HG03521 (cell line): ENCODE measurements around the gene SS18L1.

ENCODE experiments used
- ATAC-seq: cut with Tn5 transposase; IDR thresholded peaks from one replicate; pipeline ENCODE4 v1.9.1; 2021; ENCODE audit warnings: mild to moderate bottlenecking, moderate library complexity; ENCODE audit not compliant: unreplicated experiment

Gene SS18L1

DNA sequence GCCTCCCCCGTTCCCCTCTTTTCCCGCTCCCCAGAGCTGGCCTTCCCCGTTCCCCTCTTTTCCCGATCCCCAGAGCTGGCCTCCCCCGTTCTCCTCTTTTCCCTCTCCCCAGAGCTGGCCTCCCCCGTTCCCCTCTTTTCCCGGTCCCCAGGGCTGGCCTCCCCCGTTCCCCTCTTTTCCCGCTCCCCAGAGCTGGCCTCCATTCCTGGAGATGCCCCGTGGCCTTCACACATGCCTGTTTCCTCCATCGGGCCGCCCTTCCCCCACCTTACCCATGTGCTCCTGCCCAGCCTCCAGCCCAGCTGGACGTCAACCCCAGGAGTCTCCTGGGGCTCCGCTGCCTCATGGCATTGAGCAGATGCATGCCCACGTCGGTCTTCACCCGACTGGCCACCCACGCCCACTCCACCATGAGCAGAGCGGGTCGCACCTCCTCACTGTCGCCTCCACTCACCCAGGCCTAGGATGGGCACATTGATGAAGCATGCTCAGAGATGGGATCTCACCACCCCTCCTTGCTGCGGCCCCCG lies 8.3 kb downstream of the SS18L1 start:
- no peak for ATAC-seq

DNA sequence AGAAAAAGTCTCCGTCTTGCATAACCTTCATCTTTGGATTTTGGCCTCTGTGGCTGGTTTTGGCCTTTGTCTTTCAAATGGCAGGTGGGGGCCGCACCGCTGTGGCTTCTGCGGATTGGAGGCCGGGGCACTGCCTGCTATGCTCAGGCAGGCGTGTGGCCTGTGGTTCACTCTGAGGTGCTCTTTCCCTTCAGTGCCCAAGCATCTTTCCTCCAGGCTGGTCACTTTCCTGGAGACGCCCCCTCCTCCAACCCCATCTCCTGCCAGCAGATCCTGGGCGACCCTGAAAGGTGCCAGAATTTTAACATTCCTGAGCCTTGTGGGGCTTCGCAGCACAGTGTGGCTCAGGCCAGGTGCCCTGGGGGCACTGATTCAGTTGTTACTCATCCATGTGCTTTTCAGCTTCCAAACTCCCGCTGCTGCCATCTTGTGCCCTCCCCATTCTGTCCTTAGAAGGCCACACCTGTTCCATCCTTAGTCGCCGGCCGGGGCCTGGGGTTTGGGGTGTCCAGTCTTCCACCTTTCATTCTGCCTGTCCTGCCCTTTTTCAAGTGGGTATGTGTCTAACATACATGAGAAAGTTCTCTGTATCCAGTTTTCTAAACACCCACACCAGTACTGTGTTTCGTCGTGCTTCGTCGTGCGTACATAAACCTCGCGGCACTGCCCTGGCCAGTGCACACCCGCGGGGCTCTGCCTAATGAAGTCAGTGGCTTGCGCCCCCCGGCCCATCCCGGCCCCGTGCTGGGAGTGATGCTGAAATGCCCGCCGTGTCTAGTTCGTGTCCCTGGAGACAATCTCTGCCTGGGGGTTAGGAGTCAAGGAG lies 12.1 kb downstream of the SS18L1 start:
- no peak for ATAC-seq

DNA sequence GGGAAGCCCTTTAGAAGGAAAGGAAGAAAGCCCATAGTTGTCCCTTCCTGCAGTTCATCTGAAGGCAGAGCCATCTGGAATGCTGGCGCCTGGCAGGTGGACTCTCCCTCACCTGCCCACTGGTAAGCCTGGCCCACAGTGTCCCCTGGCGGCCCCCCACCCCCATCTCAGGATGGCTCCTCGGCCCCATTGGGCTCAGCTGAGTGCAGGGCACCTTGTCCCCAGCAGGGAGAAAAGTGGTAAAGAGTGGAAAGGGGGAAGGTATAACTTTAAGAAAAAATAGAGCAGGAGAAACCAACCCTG lies 12.6 kb downstream of the SS18L1 start:
- ATAC-seq, result no peak

DNA sequence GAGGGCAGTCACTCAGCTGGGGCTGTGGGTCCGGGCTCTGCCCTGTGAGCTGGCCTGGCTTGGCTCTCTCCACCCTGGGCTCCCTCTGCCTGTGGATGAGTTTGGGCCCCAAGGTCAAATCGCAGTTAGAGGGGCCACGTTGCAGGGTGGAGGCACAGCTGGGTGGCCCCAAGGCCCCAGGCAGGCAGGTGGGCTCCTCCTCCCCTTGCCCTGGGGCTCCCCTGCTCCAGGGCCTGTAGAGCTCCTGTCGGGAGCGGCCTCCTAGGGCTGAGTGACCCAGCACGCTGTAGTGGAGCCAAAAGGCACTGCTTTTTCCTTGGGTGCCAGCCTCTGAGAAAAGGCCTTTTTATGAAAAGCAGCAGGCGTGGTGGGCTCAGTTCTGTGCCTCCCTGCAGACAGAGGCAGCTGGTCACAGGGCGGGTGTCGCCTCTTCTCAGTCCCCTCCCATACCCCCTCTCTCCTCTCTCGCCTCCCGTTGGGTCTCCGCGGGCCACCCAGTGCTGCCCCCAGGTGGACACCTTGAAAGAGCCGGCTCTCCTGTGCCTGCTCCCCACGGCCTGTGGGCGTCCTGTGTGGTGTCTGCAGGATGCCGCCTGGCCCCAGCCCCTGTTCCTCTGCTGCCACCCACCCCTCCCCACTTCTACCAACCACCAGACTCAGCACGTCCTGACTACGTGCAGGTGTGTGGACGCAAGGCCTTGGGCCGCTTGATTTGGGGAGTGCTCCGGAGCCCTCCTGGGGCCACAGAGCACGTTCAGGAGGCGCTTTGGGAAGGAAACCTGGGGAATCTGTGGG lies 13.2 kb downstream of the SS18L1 start:
- ATAC-seq, result no peak

DNA sequence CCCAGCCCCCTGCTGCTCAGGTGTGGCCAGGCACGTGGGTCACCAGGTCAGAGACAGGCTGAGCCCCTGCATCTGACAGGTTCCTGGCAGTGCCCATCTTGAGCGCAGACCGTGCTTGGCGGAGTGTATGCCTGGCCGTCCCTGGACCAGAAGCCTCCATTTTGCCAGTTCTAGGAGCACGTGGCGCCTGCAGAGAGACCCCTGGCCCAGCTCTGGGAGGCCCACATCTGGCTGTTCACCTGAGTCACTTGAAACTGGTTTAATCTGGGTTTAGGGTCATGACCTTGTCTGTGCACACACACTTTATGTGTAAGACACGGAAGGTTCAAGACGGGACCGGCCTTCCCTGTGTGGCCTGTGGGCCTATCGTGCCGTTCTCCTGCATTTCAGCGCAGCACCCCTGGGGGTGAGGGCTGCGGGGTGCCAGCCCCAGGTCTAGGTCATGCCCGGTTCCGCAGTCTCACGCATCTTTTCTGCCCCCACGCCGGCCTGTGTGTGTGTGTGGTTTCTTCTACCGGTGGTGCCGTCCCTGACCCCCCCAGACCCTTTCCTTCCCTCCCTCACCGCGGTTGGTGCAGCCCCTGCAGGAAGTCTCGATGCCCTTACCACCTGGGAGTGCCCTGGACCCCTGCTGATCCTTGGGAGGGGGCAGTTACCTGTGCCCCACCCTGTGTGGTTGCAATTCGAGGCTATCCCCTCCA lies 14.0 kb downstream of the SS18L1 start:
- ATAC-seq, result no peak

- no peak for ATAC-seq
Measured at GRCh38 chr20:62158088-62158400, 14.5 kb downstream of the SS18L1 start.

- no peak for ATAC-seq
Measured at GRCh38 chr20:62158541-62158940, 15.0 kb downstream of the SS18L1 start.

- ATAC-seq, result no peak
Measured at GRCh38 chr20:62159052-62159451, 15.5 kb downstream of the SS18L1 start.

- ATAC-seq, result no peak
Measured at GRCh38 chr20:62159839-62160238, 16.3 kb downstream of the SS18L1 start.

- no peak for ATAC-seq
Measured at GRCh38 chr20:62160253-62160652, 16.7 kb downstream of the SS18L1 start.

GRCh38 chr20:62160876-62161275 lies 17.3 kb downstream of the SS18L1 start:
- no peak for ATAC-seq

DNA sequence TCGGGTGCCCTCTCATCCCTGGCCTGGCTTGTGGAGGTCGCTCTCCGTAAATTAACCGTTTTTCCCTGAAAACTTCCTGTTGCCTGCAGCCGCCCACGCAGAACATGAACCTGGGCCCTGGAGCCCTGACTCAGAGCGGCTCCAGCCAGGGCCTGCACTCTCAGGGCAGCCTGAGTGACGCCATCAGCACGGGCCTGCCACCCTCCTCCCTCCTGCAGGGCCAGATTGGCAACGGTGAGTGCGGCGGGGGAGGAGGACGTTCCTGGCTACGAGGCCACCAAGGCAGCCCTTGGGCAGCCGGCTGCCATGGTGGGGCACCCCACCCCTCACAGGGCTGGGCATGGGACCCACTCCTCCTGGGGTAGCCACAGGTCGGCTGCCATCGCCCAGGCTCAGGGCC lies 17.8 kb downstream of the SS18L1 start:
- ATAC-seq, result no peak

- ATAC-seq, result no peak
Measured at GRCh38 chr20:62162765-62163484, 19.4 kb downstream of the SS18L1 start.

DNA sequence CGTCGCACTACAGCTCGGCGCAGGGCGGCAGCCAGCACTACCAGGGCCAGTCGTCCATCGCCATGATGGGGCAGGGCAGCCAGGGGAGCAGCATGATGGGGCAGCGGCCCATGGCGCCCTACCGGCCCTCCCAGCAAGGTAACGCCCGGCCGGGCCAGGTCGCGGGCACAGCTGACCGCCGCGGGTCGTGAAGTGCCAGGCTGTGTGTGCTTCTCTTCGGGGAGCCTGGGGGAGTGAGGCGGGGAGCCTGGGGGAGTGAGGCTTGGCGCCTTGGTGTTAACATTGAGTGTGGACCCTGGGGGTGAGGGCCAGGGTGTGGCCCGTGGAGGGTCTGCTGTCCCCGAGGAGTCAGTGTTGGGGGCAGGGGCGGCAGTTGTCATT lies 19.9 kb downstream of the SS18L1 start:
- no peak for ATAC-seq

DNA sequence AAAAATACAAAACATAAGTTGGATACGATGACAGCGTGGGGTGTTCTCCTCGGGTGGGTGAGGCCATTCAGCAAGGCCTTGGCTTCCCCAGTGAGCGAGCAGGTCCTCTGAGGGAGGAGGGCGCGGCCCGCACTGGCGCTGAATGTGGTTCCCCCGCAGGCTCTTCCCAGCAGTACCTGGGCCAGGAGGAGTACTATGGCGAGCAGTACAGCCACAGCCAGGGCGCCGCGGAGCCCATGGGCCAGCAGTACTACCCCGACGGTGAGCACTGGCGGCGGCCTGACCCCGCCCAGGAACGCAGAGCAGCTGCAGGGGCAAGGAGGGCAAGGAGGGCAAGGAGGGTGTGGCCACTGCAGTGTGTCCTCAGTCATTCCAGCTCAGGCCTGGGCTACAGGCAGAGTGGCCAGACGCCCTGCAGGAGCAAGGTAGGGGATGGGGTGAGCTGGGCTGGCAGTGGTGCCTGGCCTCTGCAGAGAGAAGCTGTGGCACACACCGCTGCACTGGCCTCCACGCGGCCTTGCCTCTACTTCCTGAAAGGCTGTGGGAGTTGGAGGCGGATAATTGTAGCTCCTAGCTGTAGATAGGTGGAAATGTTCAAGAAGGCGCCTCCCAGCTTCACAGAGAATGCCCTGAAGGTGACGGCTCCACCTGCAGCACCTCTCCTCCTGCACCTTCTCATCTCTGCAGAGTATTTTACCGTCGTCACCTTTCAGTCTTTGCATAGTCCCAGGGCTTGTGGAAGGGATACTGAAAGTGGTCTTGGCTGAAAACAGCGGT lies 20.6 kb downstream of the SS18L1 start:
- no peak for ATAC-seq

GRCh38 chr20:62164879-62165761 lies 21.6 kb downstream of the SS18L1 start:
- ATAC-seq, result no peak

DNA sequence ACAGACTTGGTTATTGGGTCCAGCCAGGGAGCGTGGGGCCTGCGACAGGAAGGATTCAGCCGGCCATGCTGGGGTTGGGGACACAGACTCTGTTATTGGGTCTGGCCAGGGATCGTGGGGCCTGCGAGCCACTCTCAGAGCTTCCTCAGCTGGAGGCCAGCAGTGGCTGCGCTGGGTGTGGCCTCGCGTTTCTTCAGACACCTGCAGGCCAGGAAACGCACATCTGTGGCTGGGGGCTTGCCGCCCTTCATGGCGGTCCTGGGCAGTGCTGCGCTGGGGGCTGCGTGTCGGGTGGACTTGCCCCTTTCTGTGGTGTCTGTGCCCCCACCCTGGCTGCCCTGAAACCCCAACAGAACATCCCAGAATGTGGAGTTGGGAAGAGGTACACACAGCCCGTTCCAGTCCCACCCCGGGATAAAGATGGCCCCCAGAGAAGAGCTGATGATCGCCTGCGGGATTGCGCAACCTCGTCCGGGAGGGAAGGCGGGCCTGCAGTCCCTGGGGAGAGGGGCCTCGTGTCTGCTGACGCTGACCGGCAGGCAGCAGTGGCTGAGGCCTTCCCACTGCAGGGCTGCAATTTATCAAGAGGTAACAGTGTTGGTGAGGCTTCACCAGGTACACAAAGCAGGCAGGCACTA lies 22.3 kb downstream of the SS18L1 start:
- no peak for ATAC-seq

DNA sequence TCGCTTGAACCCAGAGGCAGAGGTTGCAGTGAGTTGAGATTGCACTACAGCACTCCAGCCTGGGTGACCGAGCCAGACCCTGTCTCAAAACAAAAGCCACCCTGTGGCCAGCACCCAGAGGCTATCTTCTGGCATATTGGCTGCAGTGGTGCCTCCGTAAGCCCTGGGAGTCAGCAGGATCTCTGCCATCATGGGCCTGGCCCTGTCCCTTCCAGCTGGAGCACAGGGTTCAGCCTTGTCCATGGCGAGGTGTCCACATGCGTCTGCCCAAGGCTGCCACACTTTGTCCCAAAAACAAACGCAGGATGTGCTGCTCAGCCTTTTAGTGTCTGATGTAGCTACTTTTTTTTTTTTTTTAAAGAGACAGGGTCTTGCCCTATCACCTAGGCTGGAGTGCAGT lies 23.9 kb downstream of the SS18L1 start:
- no peak for ATAC-seq

- no peak for ATAC-seq
Measured at GRCh38 chr20:62168061-62168460, 24.5 kb downstream of the SS18L1 start.
